Measurements from ENCODE around the gene MGAT5.

GRCh38 chr2:134501476-134502091, 247.7 kb downstream of the MGAT5 start:
- TF ChIP-seq CTCF (IDR thresholded peaks at IDR 0.05) (no peak), POLR2A (IDR thresholded peaks at IDR 0.05) (no peak)
